DMS153 treated with DMSO at 0.1 percent for 48 hours (cell line): ENCODE data around the gene ABCA5.

Experiments used
- DNase-seq: peaks from one replicate; lab custom pipeline; 2025; ENCODE audit not compliant: unreplicated experiment; lab: John Stamatoyannopoulos, UW

The ABCA5 gene, protein sequence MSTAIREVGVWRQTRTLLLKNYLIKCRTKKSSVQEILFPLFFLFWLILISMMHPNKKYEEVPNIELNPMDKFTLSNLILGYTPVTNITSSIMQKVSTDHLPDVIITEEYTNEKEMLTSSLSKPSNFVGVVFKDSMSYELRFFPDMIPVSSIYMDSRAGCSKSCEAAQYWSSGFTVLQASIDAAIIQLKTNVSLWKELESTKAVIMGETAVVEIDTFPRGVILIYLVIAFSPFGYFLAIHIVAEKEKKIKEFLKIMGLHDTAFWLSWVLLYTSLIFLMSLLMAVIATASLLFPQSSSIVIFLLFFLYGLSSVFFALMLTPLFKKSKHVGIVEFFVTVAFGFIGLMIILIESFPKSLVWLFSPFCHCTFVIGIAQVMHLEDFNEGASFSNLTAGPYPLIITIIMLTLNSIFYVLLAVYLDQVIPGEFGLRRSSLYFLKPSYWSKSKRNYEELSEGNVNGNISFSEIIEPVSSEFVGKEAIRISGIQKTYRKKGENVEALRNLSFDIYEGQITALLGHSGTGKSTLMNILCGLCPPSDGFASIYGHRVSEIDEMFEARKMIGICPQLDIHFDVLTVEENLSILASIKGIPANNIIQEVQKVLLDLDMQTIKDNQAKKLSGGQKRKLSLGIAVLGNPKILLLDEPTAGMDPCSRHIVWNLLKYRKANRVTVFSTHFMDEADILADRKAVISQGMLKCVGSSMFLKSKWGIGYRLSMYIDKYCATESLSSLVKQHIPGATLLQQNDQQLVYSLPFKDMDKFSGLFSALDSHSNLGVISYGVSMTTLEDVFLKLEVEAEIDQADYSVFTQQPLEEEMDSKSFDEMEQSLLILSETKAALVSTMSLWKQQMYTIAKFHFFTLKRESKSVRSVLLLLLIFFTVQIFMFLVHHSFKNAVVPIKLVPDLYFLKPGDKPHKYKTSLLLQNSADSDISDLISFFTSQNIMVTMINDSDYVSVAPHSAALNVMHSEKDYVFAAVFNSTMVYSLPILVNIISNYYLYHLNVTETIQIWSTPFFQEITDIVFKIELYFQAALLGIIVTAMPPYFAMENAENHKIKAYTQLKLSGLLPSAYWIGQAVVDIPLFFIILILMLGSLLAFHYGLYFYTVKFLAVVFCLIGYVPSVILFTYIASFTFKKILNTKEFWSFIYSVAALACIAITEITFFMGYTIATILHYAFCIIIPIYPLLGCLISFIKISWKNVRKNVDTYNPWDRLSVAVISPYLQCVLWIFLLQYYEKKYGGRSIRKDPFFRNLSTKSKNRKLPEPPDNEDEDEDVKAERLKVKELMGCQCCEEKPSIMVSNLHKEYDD (N-terminal part only)

DNA sequence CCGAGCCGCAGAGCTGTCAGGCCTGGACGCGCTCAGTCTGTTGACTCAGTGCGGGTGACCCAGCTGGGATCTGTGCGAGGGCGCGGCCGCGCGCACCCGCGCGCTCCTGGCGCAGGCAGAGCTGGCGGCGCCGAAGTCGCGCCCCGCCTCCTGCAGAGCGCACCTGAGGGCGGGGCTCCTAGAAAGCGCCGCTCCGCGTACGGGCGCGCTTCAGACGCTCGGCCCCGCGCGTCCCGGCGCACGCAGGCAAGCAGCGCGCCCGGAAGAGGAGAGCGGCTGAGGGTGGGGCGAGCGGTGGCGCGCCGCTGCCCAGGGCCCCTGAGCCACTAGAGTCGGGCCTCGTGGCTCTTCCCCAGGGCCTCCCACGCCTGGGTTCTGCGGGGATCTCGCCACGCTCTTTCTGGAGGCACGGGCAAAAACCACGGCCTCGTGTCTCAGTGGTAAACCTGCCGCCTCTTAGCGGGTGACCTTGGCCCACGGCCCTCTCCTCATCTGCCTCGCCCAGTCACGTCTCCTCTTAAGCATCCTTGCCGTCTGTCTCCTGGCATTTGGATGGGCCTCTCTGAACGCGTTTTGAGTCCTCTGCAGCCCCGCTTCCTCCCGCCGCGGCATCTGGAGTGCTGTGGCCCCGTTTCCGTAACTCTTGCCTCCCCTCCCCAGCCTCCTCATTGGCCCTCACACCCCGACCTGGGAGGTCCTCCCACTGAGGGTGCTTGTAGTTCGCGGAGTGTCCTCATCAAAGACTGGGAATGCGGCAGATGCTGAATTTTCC, at the start of gene ABCA5:
TSS of gene ABCA5 (minus strand) at position 74 of the 772 bp plus-strand sequence. CDS start 12,718 bp downstream, outside the sequence.
- DNase-seq = peak; percentile 85

DNA sequence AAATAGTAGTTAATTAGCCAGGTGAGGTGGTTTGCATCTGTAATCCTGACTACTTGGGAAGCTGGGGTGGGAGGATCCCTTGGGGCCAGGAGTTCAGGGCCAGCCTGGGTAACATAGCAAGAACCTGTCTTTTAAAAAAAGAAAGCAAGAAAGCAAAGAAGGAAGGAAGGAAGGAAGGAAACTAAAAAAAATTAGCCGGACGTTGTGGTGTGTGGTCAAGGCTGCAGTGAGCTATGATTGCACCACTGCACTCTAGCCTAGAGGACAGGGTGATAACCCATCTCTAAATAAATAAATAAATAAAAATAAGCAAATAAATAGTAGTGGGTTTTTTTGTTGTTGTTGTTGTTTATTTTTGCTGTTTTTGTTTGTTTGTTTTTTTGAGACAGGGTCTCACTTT, 48.3 kb upstream of the ABCA5 start:
- no peak for DNase-seq

DNA sequence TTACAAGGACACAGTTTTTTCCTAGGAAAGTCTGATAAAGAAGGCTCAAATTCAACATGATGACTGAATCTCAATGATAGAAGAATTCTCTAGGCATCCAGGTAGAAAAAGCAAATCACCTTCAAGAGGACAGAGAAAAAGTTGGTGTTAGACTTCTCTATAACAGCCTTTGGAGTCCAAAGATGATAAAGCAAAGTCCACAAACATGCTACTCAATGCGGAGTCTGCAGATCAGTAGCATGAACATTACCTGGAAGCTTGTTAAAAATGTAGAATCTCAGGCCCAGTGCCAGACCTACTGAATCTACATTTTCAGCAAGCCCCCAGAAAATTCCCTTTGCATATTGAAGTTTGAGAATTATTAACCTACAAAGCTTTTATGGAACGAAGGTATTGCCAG, 46.1 kb upstream of the ABCA5 start:
- no peak for DNase-seq

DNA sequence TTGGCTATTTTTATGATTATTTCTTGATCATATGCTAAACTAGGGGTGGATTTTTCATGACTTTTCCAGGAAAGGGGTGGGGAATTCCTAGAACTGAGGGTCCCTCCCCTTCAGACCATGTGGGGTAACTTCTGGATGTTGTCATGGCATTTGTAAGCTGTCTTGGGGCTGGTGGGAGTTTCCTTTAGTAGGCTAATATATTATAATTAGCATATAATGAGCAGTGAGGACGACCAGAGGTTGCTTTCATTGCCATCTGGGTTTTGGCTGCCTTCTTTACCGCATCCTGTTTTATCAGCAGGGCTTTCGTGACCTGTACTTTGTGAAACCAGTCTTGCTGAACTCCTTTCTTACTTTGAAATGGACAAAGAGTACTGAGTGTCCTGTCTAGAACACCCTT, 40.4 kb upstream of the ABCA5 start:
- no peak for DNase-seq

DNA sequence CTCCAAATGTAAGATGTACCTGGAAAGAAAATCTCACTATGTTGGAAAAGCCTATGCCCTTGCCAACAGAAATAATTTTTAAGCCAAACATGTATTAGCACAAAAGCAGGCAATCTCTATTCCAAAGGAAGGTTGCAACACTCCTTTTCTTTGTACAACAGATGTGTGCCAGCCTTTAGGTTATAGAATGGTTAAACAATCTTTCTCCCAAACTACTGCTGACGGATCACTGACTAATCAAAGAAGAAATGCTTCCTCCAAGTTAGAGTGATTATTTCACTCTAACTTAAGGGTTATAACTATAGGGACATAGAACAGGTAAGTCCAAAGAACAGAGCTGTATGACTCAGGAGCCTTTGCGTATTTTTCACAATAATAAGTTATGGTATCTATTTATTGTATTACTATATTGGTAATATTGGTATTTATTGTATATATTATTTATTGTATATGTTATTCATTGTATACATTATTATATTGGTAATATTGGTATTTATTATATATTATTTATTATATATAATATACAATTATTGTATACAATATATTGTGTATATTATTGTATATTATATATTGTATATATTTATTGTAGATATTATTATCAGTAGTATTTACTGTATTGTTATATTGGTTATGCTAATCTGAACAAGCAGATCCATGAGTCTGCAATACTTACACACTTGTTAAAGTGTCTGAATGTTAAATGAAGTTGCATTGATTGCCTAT, 36.7 kb upstream of the ABCA5 start:
- no peak for DNase-seq

DNA sequence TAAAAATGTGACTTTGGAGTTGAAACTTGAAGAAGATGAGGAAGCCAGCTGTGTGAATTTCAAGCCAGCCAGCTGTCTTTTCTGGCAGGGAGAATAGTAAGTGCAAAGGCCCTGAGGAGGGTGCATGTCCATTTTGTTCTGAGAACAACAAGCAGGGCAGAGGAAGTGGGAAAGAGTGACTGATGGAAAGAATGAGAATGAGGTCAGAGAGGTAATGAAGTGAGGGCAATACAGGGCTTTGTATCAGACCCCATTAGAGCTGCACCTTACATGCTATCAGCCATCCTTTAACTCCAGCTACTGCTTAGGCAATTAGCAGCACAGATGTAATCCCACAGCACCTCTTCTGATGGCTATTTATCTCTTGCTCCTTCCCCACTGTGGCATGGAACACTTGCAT, 34.2 kb upstream of the ABCA5 start:
- no peak for DNase-seq

DNA sequence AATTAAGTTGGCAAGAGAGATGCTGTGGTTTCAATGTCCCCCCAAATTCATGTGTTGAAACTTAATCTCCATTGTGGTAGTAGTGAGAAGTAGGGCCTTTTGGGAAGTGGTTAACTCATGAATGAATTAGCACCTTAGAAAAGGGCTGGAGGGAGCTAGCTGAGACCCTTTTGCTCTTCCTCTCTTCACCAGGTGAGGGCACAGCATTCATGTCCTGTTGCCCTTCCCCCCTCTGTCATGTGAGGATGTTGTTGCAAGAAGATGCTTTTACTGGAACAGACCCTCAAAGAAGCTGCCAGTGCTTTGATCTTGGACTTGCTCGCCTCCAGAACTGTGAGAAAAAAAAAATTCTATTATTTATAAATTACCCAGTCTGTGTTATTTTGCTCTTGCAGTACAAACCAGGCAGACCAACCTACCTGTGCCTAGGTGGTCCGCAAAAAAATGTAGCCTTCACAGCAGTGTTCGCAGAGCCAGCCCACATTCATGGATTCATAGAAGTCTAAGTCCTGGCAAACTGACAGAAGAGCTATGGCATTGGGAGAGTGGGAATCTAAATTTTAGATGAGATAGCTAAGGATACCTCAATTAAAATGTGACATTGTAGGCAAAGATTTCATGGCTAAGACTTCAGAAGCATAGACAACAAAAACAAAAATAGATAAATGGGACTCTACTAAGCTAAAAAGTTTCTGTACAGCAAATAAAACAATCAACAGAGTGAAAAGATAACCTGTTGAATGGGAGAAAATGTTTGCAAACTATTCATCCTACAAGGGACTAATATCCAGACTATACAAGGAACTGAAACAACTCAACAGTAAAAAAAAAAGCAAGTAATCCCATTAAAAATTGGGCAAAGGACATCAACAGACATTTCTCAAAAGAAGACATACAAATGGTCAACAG, 32.0 kb upstream of the ABCA5 start:
- no peak for DNase-seq

DNA sequence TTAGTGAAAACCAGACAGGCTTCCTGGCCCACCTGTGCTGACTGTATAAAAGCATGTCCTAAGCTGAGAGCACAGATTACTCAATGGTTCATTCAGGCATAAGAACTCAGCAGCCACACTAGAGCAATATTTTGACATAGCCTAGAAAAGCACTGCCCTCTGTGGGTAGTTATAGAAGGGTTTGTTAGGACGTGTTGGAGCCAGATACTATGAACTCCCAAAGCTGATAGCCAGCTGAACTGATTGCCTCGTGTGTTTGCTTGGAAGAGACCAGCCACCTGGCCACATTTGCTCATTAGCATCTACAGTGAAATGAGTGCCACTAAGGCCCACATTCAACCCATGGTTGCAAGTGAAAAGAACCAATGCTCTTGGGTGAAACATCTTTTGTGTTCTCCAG, 30.8 kb upstream of the ABCA5 start:
- DNase-seq = no peak

DNA sequence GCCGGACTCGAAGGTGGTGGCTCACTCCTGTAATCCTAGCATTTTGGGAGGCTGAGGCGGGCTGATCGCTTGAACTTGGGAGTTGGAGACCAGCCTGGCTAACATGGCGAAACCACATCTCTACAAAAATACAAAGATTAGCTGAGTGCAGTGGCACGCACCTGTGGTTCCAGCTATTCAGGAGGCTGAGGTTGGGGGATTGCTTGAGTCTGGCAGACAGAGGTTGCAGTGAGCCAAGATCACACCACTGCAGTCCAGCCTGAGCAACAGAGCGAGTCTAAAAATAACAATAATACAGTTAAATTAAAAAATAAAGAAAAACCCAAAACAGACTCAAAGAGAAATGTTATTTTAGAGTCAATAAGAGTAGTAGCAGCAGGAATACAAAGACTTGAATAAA, 29.7 kb upstream of the ABCA5 start:
- no peak for DNase-seq

DNA sequence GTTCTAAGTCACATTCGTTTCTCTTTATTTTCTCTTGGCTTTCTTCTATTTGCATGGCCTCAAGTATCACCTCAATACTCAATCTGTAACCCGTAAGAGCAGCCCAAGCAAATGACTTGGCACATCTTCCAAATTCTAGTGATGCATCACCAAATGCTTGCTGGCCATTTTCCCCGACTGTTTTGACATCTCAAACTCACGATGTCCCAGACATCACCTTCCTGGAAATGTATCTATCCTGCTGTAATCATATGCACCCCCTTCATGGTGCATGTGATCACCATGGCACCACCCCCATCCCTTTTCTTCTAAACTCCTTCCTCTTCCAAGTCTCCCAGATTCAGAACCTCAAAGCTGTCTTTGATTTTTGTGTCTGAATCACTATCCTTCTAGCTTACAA, 24.0 kb upstream of the ABCA5 start:
- no peak for DNase-seq

DNA sequence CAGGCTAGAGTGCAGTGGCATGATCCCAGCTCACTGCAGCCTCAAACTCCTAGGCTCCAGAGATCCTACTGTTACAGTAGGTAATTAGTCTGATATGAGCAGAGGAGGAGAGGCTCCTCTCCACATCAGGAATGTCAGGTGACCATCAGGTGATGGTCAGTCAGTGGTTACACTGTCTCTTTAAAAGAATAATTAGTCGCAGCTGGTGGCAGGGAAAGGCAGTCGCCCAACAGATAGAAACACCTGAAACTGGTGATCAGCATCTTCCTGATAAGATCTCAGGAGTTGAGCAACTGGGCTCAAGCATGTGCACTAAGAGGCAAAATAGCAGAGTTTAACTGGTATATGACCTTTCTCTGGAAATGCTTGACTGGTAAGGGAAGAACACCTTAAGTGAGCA, 21.5 kb upstream of the ABCA5 start:
- DNase-seq = no peak

DNA sequence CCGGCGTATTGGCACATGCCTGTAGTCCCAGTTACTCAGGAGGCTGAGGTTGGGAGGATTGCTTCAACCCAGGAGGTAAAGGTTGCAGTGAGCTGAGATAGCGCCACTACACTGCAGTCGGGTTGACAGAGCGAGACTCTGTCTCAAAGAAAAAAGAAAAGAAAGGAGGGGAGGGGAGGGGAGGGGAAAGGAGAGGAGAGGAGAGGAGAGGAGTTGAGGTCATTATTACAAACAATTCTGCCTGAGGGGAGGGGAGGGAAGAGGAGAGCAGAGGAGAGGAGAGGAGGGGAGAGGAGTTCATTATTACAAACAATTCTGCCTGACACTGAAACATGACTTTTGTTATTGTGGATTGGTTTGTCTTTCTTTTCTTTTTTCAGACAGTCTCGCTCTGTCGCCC, 19.8 kb upstream of the ABCA5 start:
- DNase-seq = no peak

DNA sequence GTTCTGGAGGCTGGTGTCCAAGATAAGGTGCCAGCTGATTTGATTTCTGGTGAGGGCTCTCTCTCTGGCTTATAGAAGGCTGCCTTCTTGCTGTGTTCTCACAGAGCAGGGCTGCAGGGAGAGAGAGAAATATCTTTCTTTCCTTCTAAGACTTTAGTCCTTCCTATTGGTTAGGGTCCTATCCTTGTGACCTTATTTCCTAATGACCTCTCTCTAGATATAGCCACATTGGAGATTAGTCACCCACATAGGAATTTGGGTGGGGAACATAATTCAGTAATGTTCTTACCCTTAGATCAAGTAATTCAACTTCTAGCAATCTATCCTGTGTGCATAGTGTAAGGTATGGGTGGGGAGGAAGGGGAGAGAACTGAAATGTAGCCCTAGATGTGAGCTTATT, 18.0 kb upstream of the ABCA5 start:
- DNase-seq = no peak

DNA sequence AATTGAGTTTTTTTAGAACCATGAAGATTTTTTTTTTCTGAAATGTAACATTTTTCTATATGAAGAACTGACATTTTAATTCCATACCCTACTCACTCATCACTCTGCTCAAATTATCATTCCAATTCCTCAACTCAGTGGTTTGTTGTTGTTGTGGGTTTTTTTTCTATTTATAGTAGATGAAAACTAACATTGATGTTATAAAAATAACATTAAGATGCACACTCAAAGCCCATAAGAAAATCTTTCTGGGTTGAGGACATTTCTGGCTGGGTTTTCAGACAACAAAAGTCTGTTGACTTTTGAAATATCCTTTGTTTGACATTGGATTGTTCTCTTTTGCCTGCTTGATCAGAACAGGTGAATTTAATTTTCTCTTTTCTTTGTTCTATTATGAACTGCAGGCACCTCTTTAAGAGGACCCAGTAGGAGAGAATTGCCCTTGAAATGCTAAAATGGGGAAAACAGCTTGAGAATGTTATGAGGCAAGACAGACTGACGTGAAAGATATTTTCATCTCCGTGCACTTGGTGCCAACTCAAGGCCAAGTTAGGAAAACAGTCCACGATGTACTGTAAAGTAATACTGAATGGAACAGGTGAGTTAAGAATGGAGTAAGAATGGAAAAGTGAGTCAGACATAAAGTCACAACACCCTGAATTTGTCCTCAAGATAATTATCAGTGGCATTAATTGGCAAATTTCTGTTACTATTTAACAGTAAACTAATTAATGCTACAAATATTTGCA, 16.1 kb upstream of the ABCA5 start:
- no peak for DNase-seq

DNA sequence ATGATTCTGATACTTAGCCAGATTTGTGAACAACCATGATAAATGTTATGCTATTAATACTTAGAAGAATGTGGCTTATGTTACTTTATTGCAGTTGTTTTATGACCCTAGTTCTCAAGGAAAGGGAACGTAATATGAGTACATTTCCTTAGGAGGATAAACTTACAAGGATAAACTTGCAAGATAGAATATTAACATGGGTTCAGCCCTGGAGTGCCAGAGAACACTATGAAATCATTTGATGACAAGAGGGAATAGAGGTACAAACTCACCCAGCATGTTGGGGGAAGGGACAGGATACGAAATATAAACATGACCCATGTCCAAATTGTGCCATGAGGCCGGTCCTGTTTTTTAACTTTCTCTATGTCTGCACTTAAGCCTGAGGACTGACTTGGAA, 13.0 kb upstream of the ABCA5 start:
- DNase-seq = no peak

DNA sequence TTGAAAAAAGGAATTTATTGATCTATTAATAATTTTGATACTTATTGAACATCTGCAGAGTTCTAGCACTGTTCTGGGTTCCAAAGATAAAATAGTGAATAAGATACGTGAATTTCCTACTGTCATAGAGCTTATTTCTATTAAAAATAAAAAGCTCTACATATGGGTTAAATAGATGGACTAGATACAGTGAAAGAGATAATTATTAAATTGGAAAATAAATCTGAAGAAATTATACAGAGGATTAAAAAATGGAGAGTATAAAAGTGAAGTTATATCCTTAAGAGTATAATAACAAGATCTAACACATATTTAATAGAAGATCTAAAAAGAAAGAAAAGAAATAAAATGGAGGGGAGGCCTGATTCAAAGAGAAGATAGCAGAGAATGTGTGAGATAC, 10.1 kb upstream of the ABCA5 start:
- no peak for DNase-seq

DNA sequence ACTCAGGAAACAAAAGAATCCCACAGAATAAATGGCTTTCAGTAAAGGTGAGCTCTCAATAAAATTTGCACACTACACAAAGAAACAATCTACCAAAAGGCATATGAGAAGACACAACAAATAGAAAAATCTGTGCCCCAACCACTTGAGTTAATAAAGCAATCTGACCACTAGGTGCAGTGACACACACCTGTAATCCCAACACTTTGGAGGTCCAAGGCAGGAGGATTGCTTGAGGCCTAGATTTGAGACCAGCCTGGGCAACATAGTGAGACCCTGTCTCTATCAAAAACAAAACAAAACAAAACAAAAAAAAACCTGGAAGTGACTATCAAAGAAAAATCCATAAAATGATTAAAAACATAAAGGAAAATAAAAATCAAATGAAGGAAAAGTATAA, 9.6 kb upstream of the ABCA5 start:
- DNase-seq = no peak

DNA sequence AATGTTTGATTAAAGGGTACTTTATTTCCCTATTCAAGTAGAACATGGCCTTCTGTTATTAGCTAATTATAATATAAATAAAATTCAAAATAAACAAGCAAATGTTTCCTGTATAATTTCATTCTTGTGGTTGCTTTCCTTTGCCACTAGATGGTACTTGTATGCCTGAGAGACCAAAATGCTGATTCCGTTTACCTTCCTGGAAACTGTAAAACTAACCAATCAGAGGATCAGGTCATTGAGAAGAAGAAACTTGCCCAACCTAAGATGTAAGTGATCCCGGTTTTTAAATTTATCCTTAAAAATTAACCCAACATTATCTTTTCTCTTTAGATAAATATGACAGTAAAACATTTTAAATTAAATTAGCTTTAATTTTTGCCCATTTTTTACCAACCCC, 8.1 kb upstream of the ABCA5 start:
- no peak for DNase-seq
